Prostate gland (tissue), 2 donors: ENCODE results near the gene CCDC181. TPM values are rescaled to one million over a fixed set of nuclear protein-coding genes. Genes with fewer than 3 reads are reported as not detected.
"Not testable (repeated sequence)": the region's sequence is repeated elsewhere in the genome, so short reads cannot be mapped to it uniquely, and the experiment has no call there.

Experiments used
- DNase-seq: peaks from one replicate; pipeline ENCODE4 v3.0.0-alpha.2; 2019; ENCODE audit warnings: low spot score
- H3K27ac ChIP-seq, 2 donors: fragments of 200-600 bp; sonication (generic); 2 replicates each; pipeline ENCODE4 v1.5.1; 2017 to 2019
- H3K27me3 ChIP-seq: fragments of 200-600 bp; sonication (generic); replicated peaks from 2 replicates; pipeline ENCODE4 v1.5.1; 2019; ENCODE audit not compliant: insufficient read depth
- H3K36me3 ChIP-seq, 2 donors: fragments of 200-600 bp; sonication (generic); 1 replicate in 1 of 2; 2 replicates in 1 of 2; pipeline versions ENCODE4 v1.5.1 to v1.8.1; 2017 to 2019
- H3K4me1 ChIP-seq: fragments of 200-600 bp; sonication (generic); replicated peaks from 2 replicates; pipeline ENCODE4 v1.5.1; 2019
- H3K4me3 ChIP-seq, 2 donors: fragments of 200-600 bp; sonication (generic); 2 replicates each; pipeline ENCODE4 v1.5.1; 2017 to 2019
- H3K9me3 ChIP-seq: fragments of 200-600 bp; sonication (generic); 2 replicates; pipeline ENCODE4 v1.5.1; 2017
- POLR2A ChIP-seq: fragments of 450-650 bp; IDR thresholded peaks from one replicate; pipeline ENCODE4 v1.6.1; 2016; ENCODE audit warnings: antibody characterized with exemption, mild to moderate bottlenecking
- POLR2AphosphoS5 ChIP-seq: sonication (generic); formaldehyde crosslinking; IDR thresholded peaks from one replicate; pipeline ENCODE4 v1.6.1; 2017; ENCODE audit warnings: antibody characterized with exemption
- WGBS: methylation state at CpG from one replicate; pipeline ENCODE4 v1.1.5; 2018; 5-methylcytosine and 5-hydroxymethylcytosine counted together
- intact Hi-C: fragments of 100-400 bp; cut with DNase I; formaldehyde crosslinking; loops from one replicate; pipeline ENCODE4 v1.14.2; 2022
- total RNA-seq, 2 donors: library from RNA; depleted of rRNA; stranded (reverse); fragments of >200 nt; gene quantifications; one replicate each; pipeline ENCODE4 v1.1.0, GENCODE V29; 2016
- TF ChIP-seq, protein P1 (sequence below), 4 experiments: fragments of 200-600 bp in 2 of 4; fragments of 450-650 bp in 2 of 4; sonication (generic) in 2 of 4; IDR thresholded peaks; 1 replicate in 3 of 4; 2 replicates in 1 of 4; pipeline ENCODE4 v1.5.1; 2016 to 2019; ENCODE audit warnings: antibody characterized with exemption in 4 of 4, mild to moderate bottlenecking in 2 of 4, moderate library complexity in 2 of 4

Gene CCDC181
- total RNA-seq, 2 donors from 2014 or later, result 0.32 to 5.6 TPM

DNA sequence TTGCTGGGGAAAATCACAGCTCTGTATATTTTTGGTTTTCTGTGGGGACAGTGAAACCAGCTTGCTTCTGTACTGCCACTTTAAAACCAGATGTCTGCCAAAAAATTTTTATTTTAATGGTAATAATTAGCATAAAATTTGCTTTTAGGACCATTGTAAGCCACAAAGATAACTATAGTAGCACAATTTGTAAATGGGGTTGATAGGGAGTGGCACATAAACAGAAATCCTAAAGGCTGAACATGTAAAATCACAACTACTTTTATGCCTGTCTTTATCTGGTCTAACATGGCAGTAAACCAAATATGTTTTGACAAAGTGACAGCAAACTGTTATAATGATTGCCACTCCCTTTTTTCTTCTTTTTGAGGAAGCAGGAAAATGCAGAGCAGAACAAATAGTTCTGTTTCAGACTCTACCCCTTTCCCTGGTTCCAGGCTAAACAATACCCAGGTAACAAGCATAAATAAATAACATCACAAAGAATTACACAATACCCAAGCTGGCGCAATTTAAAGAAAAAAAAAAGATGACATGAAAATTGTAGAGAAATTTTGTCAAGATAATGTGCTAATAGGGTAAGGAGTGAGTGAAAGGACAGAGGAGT, 24.0 kb upstream of the CCDC181 start:
- Histone ChIP-seq H3K36me3 (no peaks in the 10 kb centered on the region), H3K9me3 (no peaks in the 10 kb centered on the region), H3K4me3 (no peak overlapping the region), H3K27me3 (no peaks in the 10 kb centered on the region), H3K27ac (no peak overlapping the region), H3K4me1 (no peaks in the 10 kb centered on the region)
- intact Hi-C loops, result no loop called here
- DNase-seq, result no peak
- 50% methylated on average over 1 of the region's 1 CpG for WGBS
- TF ChIP-seq POLR2AphosphoS5 (no peak), POLR2A (no peak)
- TF ChIP-seq, protein P1, sequence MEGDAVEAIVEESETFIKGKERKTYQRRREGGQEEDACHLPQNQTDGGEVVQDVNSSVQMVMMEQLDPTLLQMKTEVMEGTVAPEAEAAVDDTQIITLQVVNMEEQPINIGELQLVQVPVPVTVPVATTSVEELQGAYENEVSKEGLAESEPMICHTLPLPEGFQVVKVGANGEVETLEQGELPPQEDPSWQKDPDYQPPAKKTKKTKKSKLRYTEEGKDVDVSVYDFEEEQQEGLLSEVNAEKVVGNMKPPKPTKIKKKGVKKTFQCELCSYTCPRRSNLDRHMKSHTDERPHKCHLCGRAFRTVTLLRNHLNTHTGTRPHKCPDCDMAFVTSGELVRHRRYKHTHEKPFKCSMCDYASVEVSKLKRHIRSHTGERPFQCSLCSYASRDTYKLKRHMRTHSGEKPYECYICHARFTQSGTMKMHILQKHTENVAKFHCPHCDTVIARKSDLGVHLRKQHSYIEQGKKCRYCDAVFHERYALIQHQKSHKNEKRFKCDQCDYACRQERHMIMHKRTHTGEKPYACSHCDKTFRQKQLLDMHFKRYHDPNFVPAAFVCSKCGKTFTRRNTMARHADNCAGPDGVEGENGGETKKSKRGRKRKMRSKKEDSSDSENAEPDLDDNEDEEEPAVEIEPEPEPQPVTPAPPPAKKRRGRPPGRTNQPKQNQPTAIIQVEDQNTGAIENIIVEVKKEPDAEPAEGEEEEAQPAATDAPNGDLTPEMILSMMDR (IDR thresholded peaks at IDR 0.05), result no peak

DNA sequence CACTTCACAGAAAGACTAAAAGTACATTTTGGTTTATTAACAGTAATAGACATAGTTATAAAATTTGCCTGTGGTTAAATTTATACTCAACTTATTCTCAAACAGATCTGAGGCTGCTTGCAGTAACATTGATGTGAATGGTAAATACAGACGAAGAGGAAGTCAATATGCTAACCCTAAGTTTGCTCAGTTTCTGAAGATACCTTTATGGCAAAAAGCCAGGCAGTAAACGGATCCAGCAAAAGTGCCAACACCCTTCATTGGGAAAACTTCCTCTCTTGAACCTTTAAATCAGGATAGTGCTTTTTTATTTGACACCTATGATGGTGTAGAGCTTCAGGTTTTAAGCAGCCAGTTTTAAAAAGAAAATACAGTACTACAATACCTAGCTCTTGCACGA, 16.6 kb upstream of the CCDC181 start:
- no peak overlapping the region for H3K27ac ChIP-seq
- no peaks in the 10 kb centered on the region for H3K27me3 ChIP-seq
- no peaks in the 10 kb centered on the region for H3K9me3 ChIP-seq
- no peak for TF ChIP-seq POLR2AphosphoS5
- TF ChIP-seq, protein P1 (IDR thresholded peaks at IDR 0.05), result no peak
- TF ChIP-seq POLR2A, result no peak
- 14% methylated on average over 3 of the region's 3 CpGs for WGBS
- DNase-seq, result no peak
- H3K4me1 ChIP-seq, result no peaks in the 10 kb centered on the region
- intact Hi-C loops, result no loop called here
- no peak overlapping the region for H3K4me3 ChIP-seq
- H3K36me3 ChIP-seq, result no peaks in the 10 kb centered on the region

DNA sequence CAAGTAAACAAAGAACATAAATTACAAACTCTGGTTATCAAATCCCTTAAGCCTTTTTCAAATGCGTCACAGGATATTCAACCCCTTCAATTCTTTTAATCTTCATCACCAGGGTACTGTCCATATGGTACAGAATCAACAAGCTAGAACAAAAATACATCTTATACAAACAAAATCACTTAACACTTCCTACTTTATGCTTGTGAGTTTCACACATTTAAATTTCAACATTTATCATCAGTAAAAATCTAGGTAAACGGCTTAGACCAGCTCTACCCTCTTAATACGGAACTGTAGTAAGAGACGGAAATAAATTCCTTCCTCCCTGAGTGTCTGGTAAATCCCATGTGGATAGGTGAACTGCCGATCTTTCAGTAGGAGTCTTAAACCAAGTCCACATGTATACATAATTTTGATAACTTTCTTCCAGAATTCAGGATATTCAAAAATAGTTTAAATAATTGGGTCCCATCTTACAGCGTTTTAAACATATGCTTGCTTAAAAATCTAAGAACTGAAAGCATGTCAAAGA, 1.0 kb downstream of the CCDC181 start:
- intact Hi-C loops, result no loop called here
- H3K4me3 ChIP-seq, result no peak overlapping the region
- H3K9me3 ChIP-seq, result no peaks in the 10 kb centered on the region
- no peaks in the 10 kb centered on the region for H3K36me3 ChIP-seq
- no peak for DNase-seq
- TF ChIP-seq POLR2AphosphoS5 (no peak), POLR2A (no peak)
- TF ChIP-seq, protein P1 (IDR thresholded peaks at IDR 0.05), result no peak
- H3K27me3 ChIP-seq, result no peaks in the 10 kb centered on the region
- no peak overlapping the region for H3K27ac ChIP-seq
- WGBS, result 59% methylated on average over 6 of the region's 6 CpGs
- no peaks in the 10 kb centered on the region for H3K4me1 ChIP-seq

DNA sequence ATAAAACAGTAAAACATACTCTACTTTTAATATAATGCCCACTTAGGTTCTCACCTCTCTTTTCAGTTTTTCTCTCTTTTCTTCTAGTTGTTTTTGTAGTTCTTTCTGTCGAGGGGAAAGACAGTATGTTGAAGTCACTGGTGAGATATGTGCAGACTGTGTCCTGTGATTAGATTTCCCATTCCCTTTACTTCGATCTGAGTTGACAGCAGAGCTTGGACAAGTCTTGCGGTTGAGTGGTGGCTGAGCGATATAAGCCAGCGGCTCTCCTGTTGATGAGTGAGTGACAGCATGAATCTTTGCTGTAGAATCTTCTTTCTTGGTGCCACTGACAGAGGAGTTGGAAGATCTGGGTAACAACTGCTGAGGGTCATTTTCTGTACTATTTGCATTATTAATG, 6.0 kb downstream of the CCDC181 start:
- Histone ChIP-seq H3K27me3 (no peaks in the 10 kb centered on the region), H3K4me3 (no peak overlapping the region), H3K9me3 (no peaks in the 10 kb centered on the region), H3K27ac (no peak overlapping the region), H3K36me3 (no peaks in the 10 kb centered on the region), H3K4me1 (no peaks in the 10 kb centered on the region)
- DNase-seq, result no peak
- WGBS, result 93% methylated on average over 5 of the region's 5 CpGs
- intact Hi-C loops, result no loop called here
- no peak for TF ChIP-seq POLR2A
- TF ChIP-seq, protein P1 (IDR thresholded peaks at IDR 0.05), result no peak
- TF ChIP-seq POLR2AphosphoS5, result no peak

DNA sequence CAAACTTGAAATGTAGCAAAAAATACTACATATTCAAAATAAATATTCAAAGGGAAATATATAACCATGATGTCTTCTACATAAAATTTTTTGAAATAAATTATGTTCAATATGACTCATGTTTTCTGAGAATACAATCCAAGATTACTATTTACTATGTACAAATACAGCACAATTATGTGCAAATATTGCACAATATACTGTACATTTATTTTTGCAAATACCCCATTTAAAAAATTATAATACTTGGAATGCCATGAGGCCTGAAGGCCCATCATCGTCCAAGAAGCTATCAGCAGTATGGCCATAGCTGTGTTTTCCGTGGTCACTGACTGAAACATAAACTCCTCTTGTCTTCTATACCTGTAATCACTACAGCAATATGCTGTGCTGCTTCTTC, 12.3 kb downstream of the CCDC181 start:
- Histone ChIP-seq H3K36me3 (no peaks in the 10 kb centered on the region), H3K9me3 (no peaks in the 10 kb centered on the region), H3K4me3 (no peak overlapping the region), H3K27me3 (no peaks in the 10 kb centered on the region), H3K27ac (no peak overlapping the region), H3K4me1 (no peaks in the 10 kb centered on the region)
- DNase-seq, result no peak
- WGBS, result 91% methylated on average over 2 of the region's 2 CpGs
- intact Hi-C loops, result no loop called here
- TF ChIP-seq POLR2A (no peak), POLR2AphosphoS5 (no peak)
- TF ChIP-seq, protein P1 (IDR thresholded peaks at IDR 0.05), result no peak

DNA sequence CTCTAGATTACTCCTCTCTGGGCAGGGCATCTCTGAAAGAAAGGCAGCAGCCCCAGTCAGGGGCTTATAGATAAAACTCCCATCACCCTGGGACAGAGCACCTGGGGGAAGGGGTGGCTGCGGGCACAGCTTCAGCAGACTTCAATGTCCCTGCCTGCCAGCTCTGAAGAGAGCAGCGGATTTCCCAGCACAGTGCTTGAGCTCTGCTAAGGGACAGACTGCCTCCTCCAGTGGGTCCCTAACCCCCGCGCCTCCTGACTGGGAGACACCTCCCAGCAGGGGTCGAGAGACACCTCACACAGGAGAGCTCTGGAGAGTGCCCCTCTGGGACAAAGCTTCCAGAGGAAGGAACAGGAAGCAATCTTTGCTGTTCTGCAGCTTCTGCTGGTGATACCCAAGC, 18.9 kb downstream of the CCDC181 start:
- not testable (repeated sequence) for DNase-seq

DNA sequence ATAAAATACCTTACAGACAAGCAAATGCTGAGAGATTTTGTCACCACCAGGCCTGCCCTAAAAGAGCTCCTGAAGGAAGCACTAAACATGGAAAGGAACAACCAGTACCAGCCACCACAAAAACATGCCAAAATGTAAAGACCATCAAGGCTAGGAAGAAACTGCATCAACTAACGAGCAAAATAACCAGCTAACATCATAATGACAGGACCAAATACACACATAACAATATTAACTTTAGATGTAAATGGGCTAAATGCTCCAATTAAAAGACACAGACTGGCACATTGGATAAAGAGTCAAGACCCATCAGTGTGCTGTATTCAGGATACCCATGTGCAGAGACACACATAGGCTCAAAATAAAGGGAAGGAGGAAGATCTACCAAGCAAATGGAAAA, 24.7 kb downstream of the CCDC181 start:
- H3K36me3 ChIP-seq, H3K27me3 ChIP-seq, H3K9me3 ChIP-seq, H3K4me3 ChIP-seq, H3K27ac ChIP-seq, H3K4me1 ChIP-seq, DNase-seq, intact Hi-C loops: not testable (repeated sequence)
- 100% methylated on average over 1 of the region's 1 CpG for WGBS

More for the DNA sequence above, 18.9 kb downstream of the CCDC181 start:
- intact Hi-C loops, H3K4me3 ChIP-seq, H3K4me1 ChIP-seq, H3K9me3 ChIP-seq, H3K36me3 ChIP-seq, H3K27me3 ChIP-seq, H3K27ac ChIP-seq: not testable (repeated sequence)
- 95% methylated on average over 5 of the region's 5 CpGs for WGBS
